Ishikawa (cell line): ENCODE data around the gene HUS1.

Experiments used
- EP300 ChIP-seq: IDR thresholded peaks from 2 replicates; pipeline ENCODE4 v1.6.1; 2012; ENCODE audit warnings: borderline replicate concordance
- FOXM1 ChIP-seq: IDR thresholded peaks from 2 replicates; pipeline ENCODE4 v1.6.1; 2012; ENCODE audit warnings: low read depth, borderline replicate concordance
- REST ChIP-seq: IDR thresholded peaks from 2 replicates; pipeline ENCODE4 v1.6.1; 2012; ENCODE audit warnings: low read depth, mild to moderate bottlenecking
- TF ChIP-seq, protein P1 (sequence below): IDR thresholded peaks from 2 replicates; pipeline ENCODE4 v1.6.1; 2012

DNA sequence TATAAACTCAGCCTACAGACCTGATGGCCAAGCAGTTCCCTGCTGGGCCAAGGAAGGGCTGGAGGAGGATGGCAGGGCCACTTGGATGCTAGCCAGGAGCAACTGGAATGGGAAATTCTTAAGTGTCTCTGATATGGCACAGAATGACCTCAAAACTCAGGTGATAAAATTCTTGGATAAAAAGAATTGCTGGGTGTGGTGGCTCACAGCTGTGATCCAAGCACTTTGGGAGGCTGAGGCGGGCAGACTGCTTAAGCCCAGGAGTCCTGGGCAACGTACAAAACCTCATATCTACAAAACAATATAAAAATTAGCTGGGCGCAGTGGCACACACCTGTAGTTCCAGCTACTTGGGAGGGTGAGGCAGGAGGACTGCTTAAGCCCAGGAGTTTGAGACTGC lies 17.2 kb downstream of the HUS1 start:
- TF ChIP-seq EP300 (no peak), FOXM1 (no peak), REST (no peak)
- TF ChIP-seq, protein P1, sequence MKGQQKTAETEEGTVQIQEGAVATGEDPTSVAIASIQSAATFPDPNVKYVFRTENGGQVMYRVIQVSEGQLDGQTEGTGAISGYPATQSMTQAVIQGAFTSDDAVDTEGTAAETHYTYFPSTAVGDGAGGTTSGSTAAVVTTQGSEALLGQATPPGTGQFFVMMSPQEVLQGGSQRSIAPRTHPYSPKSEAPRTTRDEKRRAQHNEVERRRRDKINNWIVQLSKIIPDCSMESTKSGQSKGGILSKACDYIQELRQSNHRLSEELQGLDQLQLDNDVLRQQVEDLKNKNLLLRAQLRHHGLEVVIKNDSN = no peak
